Heart left ventricle (tissue), 16 donors: Measurements from ENCODE around the gene RIMKLA. TPM values are rescaled to one million over a fixed set of nuclear protein-coding genes. Genes with fewer than 3 reads are reported as not detected.

Experiments
- ATAC-seq, 4 donors: fragments of 200-7000 bp; cut with Tn5 transposase; one replicate each; pipeline ENCODE4 v1.9.1; 2020 to 2022; ENCODE audit warnings: moderate library complexity in 4 of 4, mild to moderate bottlenecking in 3 of 4, moderate number of reproducible peaks in 1 of 4
- DNase-seq, 5 donors: peaks; one replicate each; pipeline ENCODE4 v3.0.0-alpha.2; 2020
- H3K27ac ChIP-seq, 12 donors: fragments of 200-600 bp; sonication (generic) in 4 of 12; one replicate each; pipeline versions ENCODE4 v1.5.0 to v1.8.0; 2016 to 2022; ENCODE audit warnings: mild to moderate bottlenecking in 2 of 12
- H3K27me3 ChIP-seq, 9 donors: fragments of 200-600 bp; sonication (generic) in 2 of 9; one replicate each; pipeline versions ENCODE4 v1.5.1 to v1.8.0; 2016 to 2022; ENCODE audit warnings: mild to moderate bottlenecking in 3 of 9
- H3K36me3 ChIP-seq, 9 donors: fragments of 200-600 bp; sonication (generic) in 2 of 9; one replicate each; pipeline versions ENCODE4 v1.5.0 to v1.8.0; 2018 to 2022; ENCODE audit warnings: mild to moderate bottlenecking in 2 of 9
- H3K4me1 ChIP-seq, 12 donors: fragments of 200-600 bp; sonication (generic) in 4 of 12; one replicate each; pipeline versions ENCODE4 v1.5.0 to v1.8.0; 2016 to 2022; ENCODE audit warnings: mild to moderate bottlenecking in 3 of 12
- H3K4me3 ChIP-seq, 12 donors: fragments of 200-600 bp; sonication (generic) in 4 of 12; one replicate each; pipeline versions ENCODE4 v1.5.0 to v1.8.0; 2017 to 2022; ENCODE audit warnings: mild to moderate bottlenecking in 9 of 12, moderate library complexity in 4 of 12
- H3K9me3 ChIP-seq, 12 donors: fragments of 200-600 bp; sonication (generic) in 4 of 12; one replicate each; pipeline versions ENCODE4 v1.5.0 to v1.8.0; 2016 to 2022; ENCODE audit warnings: mild to moderate bottlenecking in 1 of 12
- POLR2A ChIP-seq, 2 donors: fragments of 450-650 bp; IDR thresholded peaks; one replicate each; pipeline ENCODE4 v1.6.1; 2017; ENCODE audit warnings: antibody characterized with exemption in 2 of 2, mild to moderate bottlenecking in 2 of 2, moderate library complexity in 2 of 2
- WGBS, 4 donors: extraction: QIAGEN DNeasy Blood & Tissue Kit in 2 of 4; methylation state at CpG; one replicate each; pipeline versions ENCODE4 v1.1.5 to v1.1.7; 2013 to 2018; 5-methylcytosine and 5-hydroxymethylcytosine counted together
- intact Hi-C, 10 donors: fragments of 100-400 bp; cut with DNase I; formaldehyde crosslinking; loops; one replicate each; pipeline versions ENCODE4 v1.11.1 to v1.14.2; 2022
- polyA plus RNA-seq, 2 donors: library from polyadenylated mRNA; stranded (reverse); fragments of 200-250 nt; gene quantifications; one replicate each; pipeline ENCODE4 v1.2.3, GENCODE V29; 2013
- total RNA-seq, 9 donors: library from RNA; depleted of rRNA in 2 of 9; stranded (reverse); fragments of >200 nt in 2 of 9; fragmentation: NEBNext Ultra II Directional in 3 of 9; extraction: Animal tissue kit (Norgen Biotek cat#: 25700) in 3 of 9; gene quantifications; one replicate each; pipeline versions ENCODE4 v1.1.0 to v1.2.4, GENCODE V29; 2016 to 2023
- TF ChIP-seq, protein P1 (sequence below), 12 donors: fragments of 200-600 bp; sonication (generic) in 4 of 12; IDR thresholded peaks; one replicate each; pipeline versions ENCODE4 v1.5.0 to v1.8.0; 2018 to 2022; ENCODE audit warnings: antibody characterized with exemption in 12 of 12, mild to moderate bottlenecking in 5 of 12
- donor health status: ischemic (EF 13 %, LVEDD 7.1; RV severe dilation, severe dysfunction).
- donor health status: healthy with polysubstance abuse.
- donor health status: DM: no; HTN: yes; CAD: no.
- donor health status: DM: no; HTN: no; CAD: no.
- donor health status: ischemic (EF 25% LVEDD 6.9; RV normal size, moderate dysfunction).
- donor health status: ischemic (EF 25% LVEDD 5.7; RV mildly dilated, moderate dysfunction).
- donor health status: healthy.
- donor health status: DM: yes; HTN: yes; CAD: no.
- donor health status: ischemic (EF 35%, LVEDD 5.7; RV mildly dilated, moderate dysfunction).
- donor health status: nonischemic (EF 11% LVEDD 7.7; RV severe dilation, severe dysfunction).
- donor health status: DM: yes; HTN: yes; CAD: no.
- donor health status: PGD.
- donor health status: ischemic (EF 29% LVEDD 5.4; RV normal size, mild dysfunction).
- donor health status: nonischemic (EF 23%, LVEDD 6.1; RV moderate dilation, normal function).

The RIMKLA gene
- total and polyA plus RNA-seq, 11 donors: 2.3 to 15.3 (median 8.2) TPM

DNA sequence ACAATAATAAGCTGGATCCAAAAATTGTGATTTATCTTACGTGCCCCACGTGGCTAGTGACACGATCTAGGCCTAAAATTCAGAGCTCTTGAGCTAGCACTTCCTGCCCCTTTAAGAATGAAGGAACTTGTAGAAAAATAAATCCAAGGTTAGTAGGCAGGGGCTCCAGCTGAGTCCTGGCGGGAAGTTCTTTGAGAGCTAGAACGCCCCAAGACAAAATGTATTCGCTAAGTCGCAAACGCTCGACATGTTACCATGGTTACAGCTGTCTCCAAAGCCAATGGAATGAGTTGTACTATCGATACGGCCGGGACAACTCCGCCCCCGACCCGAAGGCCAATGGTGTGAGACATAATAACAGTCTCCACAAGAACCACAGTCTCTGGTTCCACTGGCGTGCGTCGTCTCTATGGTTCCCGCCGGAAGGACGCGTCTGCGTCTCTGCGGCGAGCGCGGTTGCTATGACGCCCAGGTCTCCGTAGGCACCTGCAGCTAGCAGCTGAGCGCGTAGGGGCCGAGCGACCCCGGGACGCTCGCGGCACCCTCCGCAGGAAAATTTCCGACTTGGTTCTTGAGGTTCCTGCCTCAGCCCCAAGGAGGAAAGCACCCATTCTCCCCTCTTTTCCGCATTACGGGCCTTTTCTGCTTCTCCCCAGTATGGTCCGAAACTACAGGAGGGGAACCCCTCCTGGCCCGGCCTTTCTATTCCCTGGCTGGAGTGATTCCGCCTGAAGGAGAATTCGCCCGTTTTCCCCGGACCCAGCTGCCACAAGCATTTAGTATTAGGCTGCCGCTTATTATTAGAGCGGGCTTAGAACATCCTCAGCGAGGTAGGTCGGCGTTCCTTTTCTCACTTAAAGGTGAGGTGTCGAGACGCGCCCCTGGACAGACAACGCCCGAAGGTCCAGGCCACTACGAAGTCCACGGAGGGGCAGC, 82.5 kb downstream of the RIMKLA start, which contains the start of gene CCDC30:
Gene CCDC30 (plus strand): TSS at position 459 of the 936 bp plus-strand sequence. CDS start 17,266 bp downstream, outside the sequence.
- DNase-seq (peak; percentile 94 to 96 (median 95)), ATAC-seq (peak; percentile 100)
- intact Hi-C loops: loop anchor here in 3 of 10 donors (5.0 to 10.0 kb wide), 3 partner anchors 118 to 192 kb away; partner anchors contain the start of genes FOXJ3 (in 1 of the 3) and PPIH (in 1 of the 3)
- 1% methylated on average over 54 to 59 of the region's 59 CpGs for WGBS, 4 donors
- H3K27me3 ChIP-seq: no peaks in the 10 kb centered on the region
- H3K36me3 ChIP-seq: peaks cover 0 to 35% (median 32%) of the 10 kb centered on the region in 9 donors
- peaks cover 0 to 24% (median 12%) of the 10 kb centered on the region in 12 donors for H3K4me1 ChIP-seq
- H3K4me3 ChIP-seq: peak within 1 kb of the TSS; percentile 41 to 79 (median 64)
- H3K27ac ChIP-seq: peak within 1 kb of the TSS in 4 of 12 donors; percentile 1 to 6 (median 2)
- TF ChIP-seq, protein P1, sequence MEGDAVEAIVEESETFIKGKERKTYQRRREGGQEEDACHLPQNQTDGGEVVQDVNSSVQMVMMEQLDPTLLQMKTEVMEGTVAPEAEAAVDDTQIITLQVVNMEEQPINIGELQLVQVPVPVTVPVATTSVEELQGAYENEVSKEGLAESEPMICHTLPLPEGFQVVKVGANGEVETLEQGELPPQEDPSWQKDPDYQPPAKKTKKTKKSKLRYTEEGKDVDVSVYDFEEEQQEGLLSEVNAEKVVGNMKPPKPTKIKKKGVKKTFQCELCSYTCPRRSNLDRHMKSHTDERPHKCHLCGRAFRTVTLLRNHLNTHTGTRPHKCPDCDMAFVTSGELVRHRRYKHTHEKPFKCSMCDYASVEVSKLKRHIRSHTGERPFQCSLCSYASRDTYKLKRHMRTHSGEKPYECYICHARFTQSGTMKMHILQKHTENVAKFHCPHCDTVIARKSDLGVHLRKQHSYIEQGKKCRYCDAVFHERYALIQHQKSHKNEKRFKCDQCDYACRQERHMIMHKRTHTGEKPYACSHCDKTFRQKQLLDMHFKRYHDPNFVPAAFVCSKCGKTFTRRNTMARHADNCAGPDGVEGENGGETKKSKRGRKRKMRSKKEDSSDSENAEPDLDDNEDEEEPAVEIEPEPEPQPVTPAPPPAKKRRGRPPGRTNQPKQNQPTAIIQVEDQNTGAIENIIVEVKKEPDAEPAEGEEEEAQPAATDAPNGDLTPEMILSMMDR (IDR thresholded peaks at IDR 0.05): no peak
- no peak for TF ChIP-seq POLR2A (IDR thresholded peaks at IDR 0.05)
- H3K9me3 ChIP-seq: no peaks in the 10 kb centered on the region

DNA sequence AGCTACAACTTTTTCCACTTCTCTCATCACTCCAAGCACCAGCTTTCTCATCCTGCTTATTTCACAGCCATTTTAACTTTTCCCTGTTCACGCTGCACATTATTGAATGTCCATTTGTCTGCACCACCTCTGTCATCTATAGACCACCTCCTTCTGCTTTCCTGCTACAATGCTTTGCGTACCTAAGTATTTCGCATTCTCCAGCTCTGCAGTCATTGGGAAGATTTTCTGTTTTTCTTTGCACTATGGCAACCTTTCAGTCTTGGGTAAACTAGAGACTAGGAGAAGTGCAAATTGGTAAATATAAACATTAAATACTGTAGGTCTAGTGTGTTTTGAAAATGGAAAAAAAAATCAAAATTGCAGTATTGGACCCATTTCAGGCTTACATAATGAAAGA, 83.3 kb downstream of the RIMKLA start:
- 82 to 89% (median 87%) methylated on average over 3 of the region's 3 CpGs for WGBS, 4 donors
- intact Hi-C loops: loop anchor here in 3 of 10 donors (5.0 to 10.0 kb wide), 3 partner anchors 119 to 191 kb away; partner anchors contain the start of genes FOXJ3 (in 1 of the 3) and PPIH (in 1 of the 3)
- no peaks in the 10 kb centered on the region for H3K9me3 ChIP-seq
- H3K27ac ChIP-seq: no peak overlapping the region
- H3K36me3 ChIP-seq: peaks cover 0 to 27% (median 24%) of the 10 kb centered on the region in 9 donors
- TF ChIP-seq POLR2A (IDR thresholded peaks at IDR 0.05): no peak
- TF ChIP-seq, protein P1 (IDR thresholded peaks at IDR 0.05): no peak
- no peak for ATAC-seq
- H3K27me3 ChIP-seq: no peaks in the 10 kb centered on the region
- peak overlapping the region in 8 of 12 donors; percentile 58 to 79 (median 71) for H3K4me3 ChIP-seq
- no peak for DNase-seq
- peaks cover 0 to 21% (median 12%) of the 10 kb centered on the region in 12 donors for H3K4me1 ChIP-seq

DNA sequence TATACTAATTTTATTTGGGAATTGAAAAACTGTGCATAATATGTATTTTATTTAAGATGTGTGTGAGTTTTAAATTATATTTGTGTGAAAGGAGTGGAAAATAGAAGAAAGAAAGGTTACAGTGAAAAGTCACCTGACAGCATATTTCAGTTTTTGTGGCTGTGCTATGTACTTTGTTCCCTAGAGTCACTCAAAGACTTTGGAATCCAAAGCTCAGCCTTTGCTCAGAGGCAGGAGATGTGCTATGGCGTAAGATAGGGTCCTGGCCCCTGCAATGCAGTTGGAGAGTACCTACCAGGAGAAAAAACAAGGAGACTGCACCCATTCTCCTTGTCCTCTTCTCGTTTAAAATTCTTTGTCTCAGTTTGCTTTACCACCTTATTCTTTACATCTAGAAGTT, 85.4 kb downstream of the RIMKLA start:
- intact Hi-C loops: loop anchor here in 2 of 10 donors (10.0 kb wide), 2 partner anchors 121 to 189 kb away; partner anchors contain the start of gene PPIH (in 1 of the 2)
- Histone ChIP-seq H3K9me3 (no peaks in the 10 kb centered on the region), H3K36me3 (peaks cover 0 to 5% (median 3%) of the 10 kb centered on the region in 9 donors), H3K27ac (no peak overlapping the region), H3K4me1 (peaks cover 0 to 21% (median 12%) of the 10 kb centered on the region in 12 donors), H3K27me3 (no peaks in the 10 kb centered on the region), H3K4me3 (no peak overlapping the region)
- TF ChIP-seq, protein P1 (IDR thresholded peaks at IDR 0.05): no peak
- no peak for TF ChIP-seq POLR2A (IDR thresholded peaks at IDR 0.05)
- ATAC-seq: no peak
- WGBS, 4 donors: 87 to 91% (median 88%) methylated on average over 2 of the region's 2 CpGs
- DNase-seq: no peak

DNA sequence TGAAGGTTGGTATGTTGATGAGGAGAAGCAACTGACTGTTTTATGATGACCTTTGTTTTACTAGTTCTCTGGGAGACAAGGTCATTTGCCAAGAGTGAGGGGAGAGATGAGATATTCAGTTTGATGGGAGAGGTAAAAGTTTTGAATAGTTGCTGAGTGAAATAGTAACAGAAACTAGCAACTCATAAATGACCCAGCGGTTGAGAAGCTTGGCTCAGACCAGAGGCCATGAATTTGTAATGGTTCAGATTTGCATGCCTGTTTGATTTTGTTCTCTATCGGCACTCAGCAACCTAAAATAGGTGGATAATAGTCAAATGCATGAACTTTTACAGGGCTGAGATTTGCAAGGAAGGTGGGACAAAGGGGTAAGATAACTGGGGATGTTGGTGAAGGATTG, 89.1 kb downstream of the RIMKLA start:
- WGBS, 4 donors: 95 to 98% (median 96%) methylated on average over 2 of the region's 2 CpGs
- Histone ChIP-seq H3K9me3 (no peaks in the 10 kb centered on the region), H3K27ac (no peak overlapping the region), H3K36me3 (peaks cover 0 to 5% (median 0%) of the 10 kb centered on the region in 9 donors), H3K4me1 (no peaks in the 10 kb centered on the region), H3K27me3 (no peaks in the 10 kb centered on the region), H3K4me3 (no peak overlapping the region)
- DNase-seq (no peak), ATAC-seq (no peak)
- intact Hi-C loops: loop anchor here in 2 of 10 donors (10.0 kb wide), 2 partner anchors 125 to 185 kb away; partner anchors contain the start of gene PPIH (in 1 of the 2)
- TF ChIP-seq POLR2A (IDR thresholded peaks at IDR 0.05): no peak
- TF ChIP-seq, protein P1 (IDR thresholded peaks at IDR 0.05): no peak
